HG02943 (cell line): ENCODE measurements around the gene MXD1.

Experiments used
- ATAC-seq: cut with Tn5 transposase; IDR thresholded peaks from one replicate; pipeline ENCODE4 v1.9.1; 2021; ENCODE audit warnings: mild to moderate bottlenecking, low read depth, moderate library complexity; ENCODE audit not compliant: unreplicated experiment

Gene MXD1

GRCh38 chr2:69933254-69933828, 18.4 kb downstream of the MXD1 start:
- ATAC-seq: no peak

GRCh38 chr2:69933839-69934613, 19.1 kb downstream of the MXD1 start:
- ATAC-seq: no peak

- ATAC-seq: no peak
Measured at GRCh38 chr2:69934614-69934908, 19.7 kb downstream of the MXD1 start.

GRCh38 chr2:69935011-69935410, 20.1 kb downstream of the MXD1 start:
- no peak for ATAC-seq

- ATAC-seq: no peak
Measured at GRCh38 chr2:69936906-69937305, 22.0 kb downstream of the MXD1 start.

GRCh38 chr2:69937968-69938367, 23.1 kb downstream of the MXD1 start:
- no peak for ATAC-seq

- ATAC-seq: no peak
Measured at GRCh38 chr2:69939722-69940121, 24.8 kb downstream of the MXD1 start.

GRCh38 chr2:69940691-69941090, 25.8 kb downstream of the MXD1 start:
- ATAC-seq: no peak

- no peak for ATAC-seq
Measured at GRCh38 chr2:69943000-69943842, 28.3 kb downstream of the MXD1 start.

GRCh38 chr2:69943843-69944525, 29.1 kb downstream of the MXD1 start:
- ATAC-seq: no peak

- no peak for ATAC-seq
Measured at GRCh38 chr2:69944756-69945155, 29.8 kb downstream of the MXD1 start.

- ATAC-seq: no peak
Measured at GRCh38 chr2:69945441-69945840, 30.5 kb downstream of the MXD1 start.

GRCh38 chr2:69945941-69946340, 31.0 kb downstream of the MXD1 start:
- no peak for ATAC-seq

GRCh38 chr2:69946351-69947324, 31.7 kb downstream of the MXD1 start:
- peak; percentile 70 for ATAC-seq

GRCh38 chr2:69947325-69947931, 32.5 kb downstream of the MXD1 start:
- ATAC-seq: no peak

GRCh38 chr2:69948032-69948962, 33.4 kb downstream of the MXD1 start:
- no peak for ATAC-seq

GRCh38 chr2:69948963-69949645, 34.2 kb downstream of the MXD1 start:
- no peak for ATAC-seq

GRCh38 chr2:69950241-69950640, 35.3 kb downstream of the MXD1 start:
- ATAC-seq: no peak
